Measurements from ENCODE around the gene UXS1.

The UXS1 gene

GRCh38 chr2:106187273-106187891, 6.7 kb downstream of the UXS1 start:
- no peak for DNase-seq

DNA sequence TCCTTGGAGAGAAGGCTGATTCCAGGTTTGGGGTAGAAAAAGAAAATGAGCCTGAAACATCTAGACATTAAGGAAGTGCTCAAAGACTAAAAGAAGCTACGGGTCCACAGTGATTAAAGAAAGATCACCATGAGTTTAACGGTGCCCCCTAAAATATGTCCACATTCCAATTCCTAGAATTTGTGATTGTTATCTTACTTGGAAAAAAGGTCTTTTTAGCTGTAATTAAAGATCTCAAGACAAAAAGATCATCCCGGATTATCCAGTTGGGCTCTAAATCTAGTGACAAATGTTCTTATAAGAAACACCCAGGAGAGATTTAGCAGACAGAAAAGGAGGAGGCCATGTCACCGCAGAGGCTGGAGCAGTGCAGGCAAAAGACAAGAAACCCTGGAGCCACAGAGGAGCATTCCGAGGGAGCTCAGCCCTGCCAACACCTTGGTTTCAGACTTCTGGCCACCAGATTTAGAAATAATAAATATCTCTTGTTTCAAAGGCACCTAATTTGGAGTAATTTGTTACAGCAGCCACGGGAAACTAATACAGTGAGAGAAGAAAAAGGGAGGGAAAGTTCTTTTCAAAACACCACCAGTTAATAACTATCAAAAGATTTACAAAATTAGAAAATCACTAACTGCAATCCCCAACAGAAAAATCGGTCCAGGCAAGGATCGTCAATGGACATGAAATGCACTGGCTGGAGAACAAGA, 8.5 kb downstream of the UXS1 start:
- DNase-seq = no peak

GRCh38 chr2:106184857-106185256, 9.2 kb downstream of the UXS1 start:
- DNase-seq = no peak

DNA sequence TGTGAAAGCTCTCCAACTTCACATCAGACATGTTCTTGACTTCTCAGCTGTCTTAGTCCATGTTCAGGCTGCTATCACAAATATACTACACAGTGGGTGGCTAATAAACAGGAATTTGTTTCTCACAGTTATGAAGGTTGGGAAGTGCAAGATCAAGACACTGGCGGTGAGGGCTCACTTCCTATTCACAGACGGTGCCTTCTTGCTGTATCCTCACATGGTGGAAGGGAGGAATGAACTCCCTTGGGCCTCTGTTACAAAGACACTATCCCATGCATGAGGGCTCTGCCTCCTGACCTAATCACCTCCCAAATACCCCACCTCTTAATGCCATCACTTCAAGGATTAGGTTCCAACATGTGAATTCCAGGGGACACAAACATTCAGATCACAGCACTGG, 9.7 kb downstream of the UXS1 start:
- DNase-seq = no peak

DNA sequence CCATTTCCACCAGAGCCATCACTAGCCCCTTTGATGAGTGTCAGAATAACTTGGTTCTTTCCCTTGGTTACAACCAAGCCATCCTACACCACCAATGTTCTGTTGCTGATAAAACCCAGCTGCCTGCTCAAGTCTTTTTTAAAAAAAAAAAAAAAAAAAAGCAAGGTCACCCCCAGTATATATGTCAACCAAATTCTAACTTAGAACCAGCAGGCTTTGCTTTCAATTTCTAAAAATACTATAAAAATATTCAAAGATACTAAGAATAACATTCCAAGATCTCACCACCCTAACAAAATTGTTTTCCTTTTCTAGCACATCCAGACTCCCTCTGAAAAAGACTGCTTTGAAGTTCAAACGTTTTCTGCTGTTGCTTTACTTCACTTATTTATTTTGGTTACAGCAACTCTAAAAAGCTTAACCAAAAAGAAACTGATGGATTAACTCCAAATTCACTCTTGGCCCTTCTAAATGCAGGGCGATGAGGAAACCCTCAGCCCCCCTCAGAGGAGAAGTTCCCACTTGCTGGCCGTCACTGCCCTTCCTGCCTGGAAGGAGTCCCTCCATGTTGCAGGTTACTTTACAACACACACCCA, 10.9 kb downstream of the UXS1 start:
- no peak for DNase-seq

- DNase-seq = no peak
Measured at GRCh38 chr2:106181064-106181463, 13.0 kb downstream of the UXS1 start.

- DNase-seq = no peak
Measured at GRCh38 chr2:106180602-106181001, 13.5 kb downstream of the UXS1 start.

- DNase-seq = no peak
Measured at GRCh38 chr2:106178716-106179115, 15.4 kb downstream of the UXS1 start.

DNA sequence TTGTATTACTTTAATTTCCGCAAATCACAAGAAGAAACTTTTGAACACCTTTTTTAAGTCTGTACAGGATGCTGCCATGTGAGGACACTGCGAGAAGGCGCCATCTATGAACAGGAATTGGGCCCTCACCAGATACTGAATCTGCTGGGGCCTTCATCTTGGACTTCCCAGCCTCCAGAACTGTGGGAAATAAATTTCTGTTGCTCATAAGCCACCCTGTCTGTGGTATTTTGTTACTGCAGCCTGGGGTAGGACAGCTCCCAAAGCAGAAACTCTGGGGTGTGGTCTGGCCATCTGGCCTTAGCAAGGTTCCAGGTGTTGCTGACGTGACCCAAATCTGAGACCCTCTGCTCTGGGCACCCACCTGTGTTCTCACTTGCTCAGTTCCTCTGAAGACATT, 16.5 kb downstream of the UXS1 start:
- no peak for DNase-seq

DNA sequence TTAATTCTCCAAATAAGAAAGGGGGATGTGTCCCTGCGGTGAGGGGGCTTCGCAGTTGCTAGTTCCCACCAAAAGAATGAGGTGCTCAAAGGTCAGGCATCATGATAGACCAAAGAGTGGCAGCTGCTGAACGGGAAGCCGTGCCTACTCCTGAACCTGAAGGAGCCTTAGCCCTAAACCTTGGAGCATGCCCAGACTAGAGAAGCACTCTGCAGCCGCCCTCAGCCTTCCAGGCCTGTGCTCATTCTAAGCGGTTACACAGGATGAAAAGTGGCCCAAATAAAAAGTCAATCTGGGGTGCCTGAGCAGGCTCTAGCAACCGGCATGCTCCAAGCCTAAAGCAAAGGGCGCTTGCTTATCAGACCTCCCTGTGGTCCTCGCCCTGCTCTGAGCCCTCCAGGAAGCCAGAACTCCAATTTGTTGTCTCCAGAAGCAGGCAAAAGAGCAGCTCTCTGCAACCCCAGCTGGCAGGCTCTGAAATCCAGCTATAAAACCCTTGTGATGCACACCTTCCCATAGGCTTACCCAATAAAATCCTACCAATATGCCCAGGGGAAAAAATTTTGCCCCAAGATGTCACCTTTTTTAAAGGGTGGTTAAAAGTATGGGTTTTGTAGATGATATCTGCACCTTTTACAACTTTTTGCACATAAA, 17.5 kb downstream of the UXS1 start:
- DNase-seq = no peak

- DNase-seq = no peak
Measured at GRCh38 chr2:106175086-106175850, 18.8 kb downstream of the UXS1 start.

- DNase-seq = no peak
Measured at GRCh38 chr2:106174056-106174455, 20.0 kb downstream of the UXS1 start.

DNA sequence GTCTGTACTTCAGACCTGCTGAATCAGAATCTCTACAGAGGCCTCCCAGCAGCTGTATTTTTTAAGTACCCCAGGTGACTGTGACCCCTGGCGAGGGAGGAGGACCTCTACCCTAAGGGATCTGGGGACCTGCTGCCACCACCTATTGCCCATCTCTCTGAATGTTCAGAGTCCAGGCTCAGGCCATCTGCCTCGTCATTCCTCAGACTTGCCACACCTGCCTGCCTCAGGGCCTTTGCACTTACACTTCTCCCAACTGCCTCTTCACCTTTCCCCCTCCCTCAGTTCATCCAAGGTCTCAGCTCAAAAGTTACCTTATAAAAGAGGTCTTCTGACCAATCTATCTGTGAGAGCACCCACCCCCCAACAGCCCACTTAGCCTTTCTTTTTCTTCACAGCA, 21.5 kb downstream of the UXS1 start:
- DNase-seq = no peak

- no peak for DNase-seq
Measured at GRCh38 chr2:106168657-106169056, 25.4 kb downstream of the UXS1 start.

DNA sequence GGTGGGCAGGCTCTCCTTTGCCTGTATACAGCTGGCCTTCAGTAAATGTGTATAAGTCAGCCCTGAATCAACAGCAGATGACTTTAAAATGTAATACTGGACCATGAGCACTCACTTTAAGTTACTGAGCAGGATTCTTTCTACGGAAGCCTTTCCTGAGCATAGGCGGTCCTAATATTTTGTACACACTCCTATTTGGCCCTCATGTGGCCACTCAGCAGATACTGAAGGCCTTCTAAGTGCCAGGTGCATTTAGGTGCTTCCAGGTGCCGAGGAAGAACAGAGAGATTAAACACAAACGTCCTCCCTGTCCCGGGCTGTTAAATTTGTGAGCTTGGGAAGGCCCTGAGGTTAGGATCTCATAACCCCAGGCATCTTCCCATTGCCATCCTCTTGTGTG, 27.0 kb downstream of the UXS1 start:
- no peak for DNase-seq

DNA sequence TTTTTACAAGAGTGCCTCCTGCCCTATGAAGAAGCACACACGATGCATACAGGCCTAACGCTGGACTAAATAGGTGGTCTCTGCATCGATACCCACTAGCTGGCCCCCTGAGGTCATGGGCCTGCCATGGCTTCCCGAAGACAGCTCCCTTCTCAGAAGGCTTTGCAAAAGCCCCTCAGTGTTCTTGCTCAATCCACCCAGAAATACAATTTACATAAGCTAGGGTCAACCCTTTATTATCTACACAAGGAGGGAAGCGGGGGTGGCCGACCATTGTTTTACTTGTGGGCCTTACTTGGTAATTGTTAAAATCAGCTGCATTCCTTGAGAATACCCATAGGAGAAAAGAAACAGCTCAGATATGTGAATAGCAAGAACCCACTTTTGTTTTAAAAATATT, 28.5 kb downstream of the UXS1 start:
- no peak for DNase-seq

- DNase-seq = no peak
Measured at GRCh38 chr2:106165029-106165428, 29.1 kb downstream of the UXS1 start.

DNA sequence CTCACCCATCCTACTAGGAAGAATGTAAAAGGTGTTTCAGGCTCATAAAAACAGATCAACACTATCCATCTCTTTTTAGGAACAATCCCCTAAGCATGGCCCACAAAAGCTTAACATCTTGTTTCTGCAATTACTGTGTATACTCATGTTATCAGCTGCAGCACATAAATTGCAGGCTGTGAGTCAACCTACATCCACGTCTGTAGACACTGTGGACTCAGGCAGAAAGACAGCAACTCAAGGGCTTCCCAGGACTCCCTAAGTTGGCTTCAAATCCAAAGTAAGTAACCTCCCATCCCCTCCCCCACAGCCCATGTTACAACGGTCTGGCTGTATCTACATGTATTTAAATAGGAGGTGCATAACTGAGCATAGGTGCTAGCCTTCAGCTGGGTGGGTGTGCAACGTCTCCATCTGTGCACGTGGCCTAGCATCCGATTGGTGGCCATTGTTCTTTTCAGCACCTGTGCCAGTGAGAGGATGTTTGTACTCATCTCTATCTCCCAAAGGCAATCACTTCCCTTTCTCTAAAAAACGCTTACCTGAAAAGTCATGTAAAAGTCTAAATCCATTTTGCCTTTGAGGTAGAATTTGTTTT, 30.1 kb downstream of the UXS1 start:
- DNase-seq = no peak

DNA sequence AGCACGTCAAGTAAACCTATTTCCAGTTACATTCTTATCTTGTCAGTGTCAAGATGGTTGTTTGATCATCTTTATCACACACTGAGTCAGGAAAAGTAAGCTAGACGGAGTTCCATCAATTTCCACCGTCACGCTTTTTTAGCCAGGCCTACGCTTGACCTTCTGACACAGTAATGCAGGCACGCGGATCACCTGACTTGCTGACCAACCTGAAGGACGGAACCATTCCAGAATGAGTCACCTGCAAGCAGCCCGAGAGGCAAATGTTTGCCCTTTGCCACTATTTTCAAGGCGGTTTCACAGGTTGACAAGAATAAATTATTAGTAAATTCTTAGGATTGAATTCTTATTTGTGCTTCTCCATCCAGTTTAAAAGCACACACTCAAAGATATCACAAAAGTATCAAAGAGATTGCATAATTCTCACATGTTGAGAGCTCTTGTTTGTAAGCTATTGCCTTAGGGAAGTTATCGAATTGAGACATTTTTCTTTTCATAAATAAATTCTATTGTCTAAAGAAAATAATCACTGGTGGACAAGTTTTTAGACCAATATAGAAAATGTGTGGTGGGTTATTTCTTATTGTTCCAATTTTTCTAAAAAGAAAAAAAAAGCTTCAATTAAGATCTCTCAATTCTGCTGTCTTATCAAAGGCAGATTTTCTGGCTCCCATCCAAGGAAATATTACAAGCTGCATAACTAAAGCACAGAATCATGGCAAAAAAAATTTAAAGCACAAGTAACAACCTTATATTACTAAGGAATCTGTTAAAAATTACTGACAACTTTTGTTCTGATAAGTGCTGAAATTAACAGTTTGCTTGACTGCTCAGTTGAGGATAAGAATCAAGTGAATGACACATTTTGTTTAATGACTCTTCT, 31.9 kb downstream of the UXS1 start:
- no peak for DNase-seq

DNA sequence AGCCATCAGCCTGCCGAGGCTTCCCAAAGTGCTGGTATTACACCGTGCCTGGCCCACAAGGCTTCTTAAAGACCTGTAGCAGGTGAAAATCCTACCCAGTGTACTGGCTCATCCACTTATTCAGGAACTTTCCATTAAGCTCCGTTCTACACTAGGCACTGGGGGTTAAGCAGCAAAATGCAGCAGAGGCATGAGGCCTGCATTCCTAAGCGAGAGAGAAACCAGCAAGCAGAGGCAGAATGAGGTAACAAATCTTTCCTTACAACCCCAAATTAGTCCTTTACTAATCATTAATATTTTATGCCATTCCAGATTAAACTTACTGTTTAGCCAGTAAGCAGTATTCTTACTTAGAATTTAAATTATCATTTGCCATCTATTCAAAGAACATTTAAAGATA, 32.8 kb downstream of the UXS1 start:
- no peak for DNase-seq

DNA sequence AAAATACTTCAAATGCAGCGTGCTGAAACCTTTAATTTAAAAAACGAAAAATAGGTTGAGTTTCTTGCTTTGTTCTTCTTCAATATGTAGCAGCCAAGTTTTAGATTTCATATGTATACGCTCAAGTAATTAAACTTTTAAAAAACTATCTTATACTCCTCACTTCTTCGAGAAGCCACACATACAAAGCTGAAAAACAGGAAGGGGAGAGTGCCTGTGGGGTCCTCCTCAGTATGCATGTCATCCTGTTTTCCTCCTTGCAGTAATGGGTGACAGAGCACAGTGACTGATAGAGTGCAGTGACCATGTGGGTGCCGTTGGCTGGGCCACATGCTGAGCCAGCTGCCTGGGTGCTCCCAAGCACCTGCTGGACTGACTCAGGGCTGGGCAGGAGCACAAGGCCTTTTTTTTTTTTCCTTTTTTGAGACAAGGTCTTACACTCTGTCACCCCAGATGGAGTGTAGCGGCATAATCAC, 33.3 kb downstream of the UXS1 start:
- DNase-seq = no peak
